Measurements from ENCODE around the gene DUSP22. TPM values are rescaled to one million over a fixed set of nuclear protein-coding genes. Genes with fewer than 3 reads are reported as not detected.
"Not testable (repeated sequence)": the region's sequence is repeated elsewhere in the genome, so short reads cannot be mapped to it uniquely, and the experiment has no call there.

DUSP22 gene
- total and polyA plus RNA-seq, 2 donors (not counting 1 experiment from before 2014, with no cell fraction given): 117 to 133 TPM

DNA sequence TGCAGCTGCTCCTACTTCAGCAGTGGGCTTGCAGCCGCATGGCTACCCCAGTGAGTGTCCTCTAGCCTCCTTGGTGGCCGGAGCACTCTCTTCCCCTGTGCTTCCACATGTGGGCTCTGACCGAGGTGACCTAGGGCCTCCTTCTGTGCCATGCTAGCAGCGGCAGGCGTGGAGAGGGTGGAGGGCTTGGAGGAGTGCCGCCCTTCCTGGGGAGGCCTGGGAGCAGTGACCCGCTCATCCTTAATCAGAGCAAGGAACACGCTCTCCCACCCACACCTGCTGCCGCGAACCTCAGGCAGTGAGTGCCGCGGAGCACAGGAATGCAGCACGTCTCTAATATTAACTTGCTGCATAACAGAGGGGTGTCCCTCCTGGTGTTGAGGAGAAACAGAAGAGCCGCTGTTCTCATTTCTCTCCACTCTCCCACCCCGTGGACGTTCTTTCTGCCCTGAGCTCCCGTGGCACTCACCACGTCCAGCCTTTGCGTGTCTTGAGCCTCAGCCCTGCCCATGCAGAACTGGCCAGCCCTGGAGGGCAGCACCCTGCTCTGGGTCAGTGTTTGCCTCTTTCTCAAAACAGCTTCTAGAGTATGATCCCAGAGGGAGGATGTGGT, 31.9 kb downstream of the DUSP22 start:
- Mint-ChIP-seq H3K4me3 (no peak overlapping the region), H3K4me1 (peaks cover 3% of the 10 kb centered on the region), H3K9me3 (ENCODE audit: insufficient read depth) (no peaks in the 10 kb centered on the region), H3K27me3 (no peaks in the 10 kb centered on the region), H3K27ac (no peak overlapping the region)
- Histone ChIP-seq H3K9me3 (ENCODE audit: control extremely low read depth in 1 of 3, control insufficient read depth in 2 of 3, insufficient read depth in 1 of 3, low read length in 2 of 3) (no peaks in the 10 kb centered on the region), H3K4me2 (replicated peaks; ENCODE audit: low read depth, low read length, poor library complexity, severe bottlenecking) (no peak overlapping the region), H3K27me3 (replicated peaks in 1 of 4; ENCODE audit: control extremely low read depth in 1 of 4, control insufficient read depth in 3 of 4, insufficient read depth in 4 of 4, low read length in 3 of 4) (no peaks in the 10 kb centered on the region), H2AFZ (ENCODE audit: insufficient read depth, low read depth, low read length, poor library complexity, severe bottlenecking) (no peak overlapping the region), H3K79me2 (ENCODE audit: control insufficient read depth, insufficient read depth, low read length) (peaks cover 90% of the 10 kb centered on the region), H3K4me1 (ENCODE audit: control insufficient read depth in 2 of 2, insufficient read depth in 2 of 2, low read length in 2 of 2) (peaks cover 61 to 77% of the 10 kb centered on the region in 2 donors), H3K27ac (ENCODE audit: low read length in 2 of 2) (no peak overlapping the region), H4K20me1 (ENCODE audit: control insufficient read depth, insufficient read depth, low read length, poor library complexity, severe bottlenecking) (peaks cover 6% of the 10 kb centered on the region), H3K4me3 (ENCODE audit: control extremely low read depth in 1 of 5, extremely low read depth in 1 of 5, insufficient read depth in 1 of 5, low read depth in 2 of 5, low read length in 4 of 5) (no peak overlapping the region), H3K36me3 (replicated peaks in 1 of 2; ENCODE audit: control extremely low read depth in 1 of 2, control insufficient read depth in 1 of 2, extremely low read depth in 1 of 2, insufficient read depth in 2 of 2, low read length in 1 of 2) (peaks cover 0 to 24% of the 10 kb centered on the region in 2 experiments), H3K9ac (ENCODE audit: low read length) (no peak overlapping the region)
- CTCF ChIA-PET: interaction anchor here (1.0 kb wide), 1 partner anchor 11 kb away, joined by 3 read pairs; no protein-coding TSS in a partner anchor
- no peak for ATAC-seq (ENCODE audit: low read depth)
- no peak for DNase-seq
- intact Hi-C loops (cut with micrococcal nuclease): no loop called here
- WGBS (ENCODE audit: insufficient coverage): 95% methylated on average over 19 of the region's 19 CpGs
- TF ChIP-seq, protein P1, sequence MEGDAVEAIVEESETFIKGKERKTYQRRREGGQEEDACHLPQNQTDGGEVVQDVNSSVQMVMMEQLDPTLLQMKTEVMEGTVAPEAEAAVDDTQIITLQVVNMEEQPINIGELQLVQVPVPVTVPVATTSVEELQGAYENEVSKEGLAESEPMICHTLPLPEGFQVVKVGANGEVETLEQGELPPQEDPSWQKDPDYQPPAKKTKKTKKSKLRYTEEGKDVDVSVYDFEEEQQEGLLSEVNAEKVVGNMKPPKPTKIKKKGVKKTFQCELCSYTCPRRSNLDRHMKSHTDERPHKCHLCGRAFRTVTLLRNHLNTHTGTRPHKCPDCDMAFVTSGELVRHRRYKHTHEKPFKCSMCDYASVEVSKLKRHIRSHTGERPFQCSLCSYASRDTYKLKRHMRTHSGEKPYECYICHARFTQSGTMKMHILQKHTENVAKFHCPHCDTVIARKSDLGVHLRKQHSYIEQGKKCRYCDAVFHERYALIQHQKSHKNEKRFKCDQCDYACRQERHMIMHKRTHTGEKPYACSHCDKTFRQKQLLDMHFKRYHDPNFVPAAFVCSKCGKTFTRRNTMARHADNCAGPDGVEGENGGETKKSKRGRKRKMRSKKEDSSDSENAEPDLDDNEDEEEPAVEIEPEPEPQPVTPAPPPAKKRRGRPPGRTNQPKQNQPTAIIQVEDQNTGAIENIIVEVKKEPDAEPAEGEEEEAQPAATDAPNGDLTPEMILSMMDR (IDR thresholded peaks at IDR 0.05): no peak
- no peak for TF ChIP-seq EZH2 (IDR thresholded peaks at IDR 0.05; ENCODE audit: borderline replicate concordance, insufficient read depth, low read depth, low read length, poor library complexity, severe bottlenecking)
- POLR2A ChIA-PET: no interaction called here

DNA sequence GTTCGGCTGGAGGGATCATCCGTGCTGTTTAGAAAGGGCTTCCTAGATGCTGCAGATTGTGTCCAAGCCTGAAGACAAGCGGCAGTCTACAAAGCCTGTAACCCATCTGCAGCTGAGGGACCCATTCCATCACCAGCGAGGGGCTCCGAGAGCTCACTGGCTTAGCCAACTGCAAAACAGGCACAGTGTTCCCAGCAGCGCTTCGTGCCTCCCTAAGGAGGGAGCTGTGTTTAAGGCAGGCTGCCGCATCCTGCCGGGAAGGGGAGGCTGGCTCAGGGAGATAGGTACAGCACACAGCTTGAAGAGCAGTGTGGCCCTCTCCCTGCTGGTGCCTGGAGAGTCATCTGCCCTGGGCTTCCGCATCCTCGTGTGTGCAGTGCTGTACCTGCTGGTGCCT, 32.4 kb downstream of the DUSP22 start:
- Histone ChIP-seq H3K4me2 (replicated peaks; ENCODE audit: low read depth, low read length, poor library complexity, severe bottlenecking) (no peak overlapping the region), H3K9me3 (ENCODE audit: control extremely low read depth in 1 of 3, control insufficient read depth in 2 of 3, insufficient read depth in 1 of 3, low read length in 2 of 3) (no peaks in the 10 kb centered on the region), H2AFZ (ENCODE audit: insufficient read depth, low read depth, low read length, poor library complexity, severe bottlenecking) (no peak overlapping the region), H3K27me3 (replicated peaks in 1 of 4; ENCODE audit: control extremely low read depth in 1 of 4, control insufficient read depth in 3 of 4, insufficient read depth in 4 of 4, low read length in 3 of 4) (no peaks in the 10 kb centered on the region), H4K20me1 (ENCODE audit: control insufficient read depth, insufficient read depth, low read length, poor library complexity, severe bottlenecking) (peaks cover 6% of the 10 kb centered on the region), H3K27ac (ENCODE audit: low read length in 2 of 2) (no peak overlapping the region), H3K36me3 (replicated peaks in 1 of 2; ENCODE audit: control extremely low read depth in 1 of 2, control insufficient read depth in 1 of 2, extremely low read depth in 1 of 2, insufficient read depth in 2 of 2, low read length in 1 of 2) (peaks cover 0 to 19% of the 10 kb centered on the region in 2 experiments), H3K79me2 (ENCODE audit: control insufficient read depth, insufficient read depth, low read length) (peaks cover 90% of the 10 kb centered on the region), H3K9ac (ENCODE audit: low read length) (no peak overlapping the region), H3K4me3 (ENCODE audit: control extremely low read depth in 1 of 5, extremely low read depth in 1 of 5, insufficient read depth in 1 of 5, low read depth in 2 of 5, low read length in 4 of 5) (no peak overlapping the region), H3K4me1 (ENCODE audit: control insufficient read depth in 2 of 2, insufficient read depth in 2 of 2, low read length in 2 of 2) (peaks cover 56 to 74% of the 10 kb centered on the region in 2 donors)
- Mint-ChIP-seq H3K4me1 (peaks cover 3% of the 10 kb centered on the region), H3K27me3 (no peaks in the 10 kb centered on the region), H3K27ac (no peak overlapping the region), H3K4me3 (no peak overlapping the region), H3K9me3 (ENCODE audit: insufficient read depth) (no peaks in the 10 kb centered on the region)
- ChIA-PET POLR2A (no interaction called here), CTCF (interaction anchor here (1.0 kb wide), 1 partner anchor 12 kb away, joined by 3 read pairs; no protein-coding TSS in a partner anchor)
- 91% methylated on average over 11 of the region's 11 CpGs for WGBS (ENCODE audit: insufficient coverage)
- DNase-seq (no peak), ATAC-seq (ENCODE audit: low read depth) (no peak)
- TF ChIP-seq, protein P1 (IDR thresholded peaks at IDR 0.05): no peak
- TF ChIP-seq EZH2 (IDR thresholded peaks at IDR 0.05; ENCODE audit: borderline replicate concordance, insufficient read depth, low read depth, low read length, poor library complexity, severe bottlenecking): no peak
- intact Hi-C loops (cut with micrococcal nuclease): no loop called here

DNA sequence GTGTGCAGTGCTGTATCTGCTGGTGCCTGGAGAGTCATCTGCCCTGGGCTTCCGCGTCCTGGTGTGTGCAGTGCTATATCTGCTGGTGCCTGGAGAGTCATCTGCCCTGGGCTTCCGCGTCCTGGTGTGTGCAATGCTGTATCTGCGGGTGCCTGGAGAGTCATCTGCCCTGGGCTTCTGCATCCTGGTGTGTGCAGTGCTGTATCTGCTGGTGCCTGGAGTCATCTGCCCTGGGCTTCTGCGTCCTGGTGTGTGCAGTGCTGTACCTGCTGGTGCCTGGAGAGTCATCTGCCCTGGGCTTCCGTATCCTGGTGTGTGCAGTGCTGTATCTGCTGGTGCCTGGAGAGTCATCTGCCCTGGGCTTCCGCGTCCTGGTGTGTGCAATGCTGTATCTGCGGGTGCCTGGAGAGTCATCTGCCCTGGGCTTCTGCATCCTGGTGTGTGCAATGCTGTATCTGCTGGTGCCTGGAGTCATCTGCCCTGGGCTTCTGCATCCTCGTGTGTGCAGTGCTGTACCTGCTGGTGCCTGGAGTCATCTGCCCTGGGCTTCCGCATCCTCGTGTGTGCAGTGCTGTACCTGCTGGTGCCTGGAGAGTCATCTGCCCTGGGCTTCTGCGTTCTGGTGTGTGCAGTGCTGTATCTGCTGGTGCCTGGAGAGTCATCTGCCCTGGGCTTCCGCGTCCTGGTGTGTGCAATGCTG, 33.0 kb downstream of the DUSP22 start:
- H3K4me2 ChIP-seq (replicated peaks; ENCODE audit: low read depth, low read length, poor library complexity, severe bottlenecking); CTCF ChIA-PET; H3K27ac Mint-ChIP-seq; H3K27ac ChIP-seq (ENCODE audit: low read length in 2 of 2); H3K27me3 Mint-ChIP-seq; H3K4me1 Mint-ChIP-seq; intact Hi-C loops (cut with micrococcal nuclease); H4K20me1 ChIP-seq (ENCODE audit: control insufficient read depth, insufficient read depth, low read length, poor library complexity, severe bottlenecking); H3K9me3 ChIP-seq (ENCODE audit: control extremely low read depth in 1 of 3, control insufficient read depth in 2 of 3, insufficient read depth in 1 of 3, low read length in 2 of 3); H3K27me3 ChIP-seq (replicated peaks in 1 of 4; ENCODE audit: control extremely low read depth in 1 of 4, control insufficient read depth in 3 of 4, insufficient read depth in 4 of 4, low read length in 3 of 4); H3K4me3 Mint-ChIP-seq; H3K4me3 ChIP-seq (ENCODE audit: control extremely low read depth in 1 of 5, extremely low read depth in 1 of 5, insufficient read depth in 1 of 5, low read depth in 2 of 5, low read length in 4 of 5); H2AFZ ChIP-seq (ENCODE audit: insufficient read depth, low read depth, low read length, poor library complexity, severe bottlenecking); POLR2A ChIA-PET; DNase-seq; H3K9ac ChIP-seq (ENCODE audit: low read length); H3K9me3 Mint-ChIP-seq (ENCODE audit: insufficient read depth); ATAC-seq (ENCODE audit: low read depth): not testable (repeated sequence)
- Histone ChIP-seq H3K79me2 (ENCODE audit: control insufficient read depth, insufficient read depth, low read length) (peaks cover 90% of the 10 kb centered on the region), H3K4me1 (ENCODE audit: control insufficient read depth in 2 of 2, insufficient read depth in 2 of 2, low read length in 2 of 2) (peaks cover 50 to 74% of the 10 kb centered on the region in 2 donors), H3K36me3 (replicated peaks in 1 of 2; ENCODE audit: control extremely low read depth in 1 of 2, control insufficient read depth in 1 of 2, extremely low read depth in 1 of 2, insufficient read depth in 2 of 2, low read length in 1 of 2) (peaks cover 0 to 20% of the 10 kb centered on the region in 2 experiments)
- WGBS (ENCODE audit: insufficient coverage): 90% methylated on average over 14 of the region's 16 CpGs
